B cell (primary cell): Measurements from ENCODE around the gene CMPK1. TPM values are rescaled to one million over a fixed set of nuclear protein-coding genes. Genes with fewer than 3 reads are reported as not detected.

Source experiments
- ATAC-seq: fragments of 200-7000 bp; cut with Tn5 transposase; one replicate; pipeline ENCODE4 v1.10.0; 2021; ENCODE audit warnings: low read depth, mild to moderate bottlenecking, moderate number of reproducible peaks, moderate library complexity
- CTCF ChIA-PET: fragments of 350-600 bp; sonication (Branson Sonifier 250); formaldehyde crosslinking; loops from one replicate; lab custom pipeline; 2021; ENCODE audit warnings: antibody characterized with exemption, inconsistent platforms; lab: Charles Lee
- POLR2A ChIA-PET: fragments of 350-600 bp; sonication (Branson Sonifier 250); formaldehyde crosslinking; loops from one replicate; lab custom pipeline; 2021; ENCODE audit warnings: antibody characterized with exemption; lab: Charles Lee
- DNase-seq: peaks from one replicate; pipeline ENCODE4 v3.0.0; 2013
- H2AFZ ChIP-seq: 2 replicates; pipeline ENCODE4 v1.6.1; 2012; ENCODE audit warnings: mild to moderate bottlenecking, low read depth, low read length; ENCODE audit not compliant: insufficient read depth, poor library complexity, severe bottlenecking
- H3K27ac ChIP-seq, 2 donors: 1 replicate in 1 of 2; 2 replicates in 1 of 2; pipeline ENCODE4 v1.5.1; 2012 to 2013; ENCODE audit warnings: low read length in 2 of 2, mild to moderate bottlenecking in 2 of 2, moderate library complexity in 1 of 2
- H3K27me3 ChIP-seq, 4 experiments: fragments of 200-600 bp in 1 of 4; sonication (generic) in 1 of 4; replicated peaks in 1 of 4; 1 replicate in 2 of 4; 2 replicates in 2 of 4; pipeline versions ENCODE4 v1.6.1 to v1.7.0; 2013 to 2016; ENCODE audit warnings: low read length in 3 of 4, mild to moderate bottlenecking in 2 of 4, mixed read lengths in 1 of 4, moderate library complexity in 1 of 4; ENCODE audit not compliant: insufficient read depth in 4 of 4, control insufficient read depth in 3 of 4; ENCODE audit errors: control extremely low read depth in 1 of 4
- H3K36me3 ChIP-seq, 2 experiments: replicated peaks in 1 of 2; 1 replicate in 1 of 2; 2 replicates in 1 of 2; pipeline versions ENCODE4 v1.6.1 to v1.7.1; 2013; ENCODE audit warnings: low read length in 1 of 2; ENCODE audit not compliant: insufficient read depth in 2 of 2, control insufficient read depth in 1 of 2; ENCODE audit errors: control extremely low read depth in 1 of 2, extremely low read depth in 1 of 2
- H3K4me1 ChIP-seq, 2 donors: fragments of 200-600 bp in 1 of 2; sonication (generic) in 1 of 2; 1 replicate in 1 of 2; 2 replicates in 1 of 2; pipeline versions ENCODE4 v1.5.1 to v1.6.1; 2013 to 2017; ENCODE audit warnings: low read length in 2 of 2; ENCODE audit not compliant: control insufficient read depth in 2 of 2, insufficient read depth in 2 of 2
- H3K4me2 ChIP-seq: replicated peaks from 2 replicates; pipeline ENCODE3; 2012; ENCODE audit warnings: mild to moderate bottlenecking, low read depth, low read length; ENCODE audit not compliant: poor library complexity, severe bottlenecking
- H3K4me3 ChIP-seq, 5 experiments: fragments of 200-600 bp in 1 of 5; sonication (generic) in 1 of 5; 1 replicate in 3 of 5; 2 replicates in 2 of 5; pipeline versions ENCODE4 v1.5.1 to v1.7.0; 2011 to 2016; ENCODE audit warnings: low read length in 4 of 5, mild to moderate bottlenecking in 4 of 5, low read depth in 2 of 5, control low read depth in 1 of 5, moderate library complexity in 1 of 5; ENCODE audit not compliant: insufficient read depth in 1 of 5; ENCODE audit errors: control extremely low read depth in 1 of 5, extremely low read depth in 1 of 5
- H3K79me2 ChIP-seq: fragments of 200-600 bp; sonication (generic); one replicate; pipeline ENCODE4 v1.6.0; 2016; ENCODE audit warnings: low read length; ENCODE audit not compliant: control insufficient read depth, insufficient read depth
- H3K9ac ChIP-seq: fragments of 200-600 bp; sonication (generic); 2 replicates; pipeline ENCODE4 v1.6.1; 2017; ENCODE audit warnings: mild to moderate bottlenecking, low read length, moderate library complexity
- H3K9me3 ChIP-seq, 3 donors: one replicate each; pipeline versions ENCODE4 v1.6.1 to v1.7.1; 2013; ENCODE audit warnings: low read length in 2 of 3; ENCODE audit not compliant: control insufficient read depth in 2 of 3, insufficient read depth in 1 of 3; ENCODE audit errors: control extremely low read depth in 1 of 3
- H4K20me1 ChIP-seq: 2 replicates; pipeline ENCODE4 v1.6.0; 2012; ENCODE audit warnings: mild to moderate bottlenecking, low read length; ENCODE audit not compliant: insufficient read depth, control insufficient read depth, poor library complexity, severe bottlenecking
- H3K27ac Mint-ChIP-seq: one replicate; pipeline ENCODE4 v1.8.0; 2021; ENCODE audit warnings: mixed read lengths
- H3K27me3 Mint-ChIP-seq: one replicate; pipeline ENCODE4 v1.8.0; 2021; ENCODE audit warnings: mixed read lengths
- H3K4me1 Mint-ChIP-seq: one replicate; pipeline ENCODE4 v1.8.0; 2021; ENCODE audit warnings: mixed read lengths
- H3K4me3 Mint-ChIP-seq: one replicate; pipeline ENCODE4 v1.8.0; 2021; ENCODE audit warnings: mixed read lengths
- H3K9me3 Mint-ChIP-seq: one replicate; pipeline ENCODE4 v1.8.0; 2022; ENCODE audit warnings: mixed read lengths; ENCODE audit not compliant: insufficient read depth
- CTCF ChIP-seq: fragments of 200-600 bp; IDR thresholded peaks from one replicate; pipeline ENCODE4 v1.8.0; 2022; ENCODE audit warnings: antibody characterized with exemption, mild to moderate bottlenecking
- EZH2 ChIP-seq: IDR thresholded peaks from 2 replicates; pipeline ENCODE4 v1.6.1; 2012; ENCODE audit warnings: borderline replicate concordance, low read depth, mild to moderate bottlenecking, moderate library complexity, low read length; ENCODE audit not compliant: insufficient read depth, poor library complexity, severe bottlenecking
- WGBS: methylation state at CpG from one replicate; pipeline ENCODE4 v1.1.5; 2013; ENCODE audit warnings: missing lambda C conversion rate; ENCODE audit not compliant: insufficient coverage; 5-methylcytosine and 5-hydroxymethylcytosine counted together
- intact Hi-C: fragments of 100-400 bp; cut with micrococcal nuclease; formaldehyde crosslinking; loops from one replicate; pipeline ENCODE4 v1.10.0; 2022
- polyA plus RNA-seq: library from polyadenylated mRNA; depleted of rRNA; stranded (reverse); fragments of >200 nt; gene quantifications from 2 replicates; pipeline ENCODE4 v1.2.3, GENCODE V29; 2012
- total RNA-seq, 2 donors: library from RNA; stranded (reverse); fragments of 120-200 nt in 1 of 2; gene quantifications; 1 replicate in 1 of 2; 2 replicates in 1 of 2; pipeline versions ENCODE4 v1.2.3 to v1.2.4, GENCODE V29; 2013 to 2022

The CMPK1 gene
- total and polyA plus RNA-seq, 2 donors (not counting 1 experiment from before 2014, with no cell fraction given): 16.8 to 97.4 TPM

- DNase-seq: no peak
- Histone ChIP-seq H3K4me1 (no peaks in the 10 kb centered on the region), H3K27me3 (peaks cover 0 to 20% (median 1%) of the 10 kb centered on the region in 4 experiments), H3K4me2 (no peak overlapping the region), H3K27ac (no peak overlapping the region), H3K9me3 (no peaks in the 10 kb centered on the region), H2AFZ (no peak overlapping the region), H3K79me2 (no peaks in the 10 kb centered on the region), H3K36me3 (no peaks in the 10 kb centered on the region), H4K20me1 (no peaks in the 10 kb centered on the region), H3K9ac (no peak overlapping the region), H3K4me3 (no peak overlapping the region)
- intact Hi-C loops: no loop called here
- no peak for ATAC-seq
- Mint-ChIP-seq H3K9me3 (no peaks in the 10 kb centered on the region), H3K4me1 (no peaks in the 10 kb centered on the region), H3K27me3 (peaks cover 39% of the 10 kb centered on the region), H3K4me3 (no peak overlapping the region), H3K27ac (no peak overlapping the region)
- ChIA-PET POLR2A (no interaction called here), CTCF (no interaction called here)
- TF ChIP-seq EZH2: no peak
- no peak for TF ChIP-seq CTCF
- WGBS: 74% methylated on average over 3 of the region's 3 CpGs
Observed at GRCh38 chr1:47410068-47410455, 76.5 kb downstream of the CMPK1 start.

- no peaks in the 10 kb centered on the region for H3K9me3 Mint-ChIP-seq
- WGBS: no CpG with 5 or more reads among the region's 2 CpGs
- peaks cover 0 to 28% (median 7%) of the 10 kb centered on the region in 4 experiments for H3K27me3 ChIP-seq
- no peaks in the 10 kb centered on the region for H3K4me1 ChIP-seq
- H2AFZ ChIP-seq: no peak overlapping the region
- H3K79me2 ChIP-seq: no peaks in the 10 kb centered on the region
- ChIA-PET CTCF (no interaction called here), POLR2A (no interaction called here)
- H4K20me1 ChIP-seq: no peaks in the 10 kb centered on the region
- TF ChIP-seq CTCF: no peak
- no peak for TF ChIP-seq EZH2
- no peaks in the 10 kb centered on the region for H3K9me3 ChIP-seq
- H3K27ac Mint-ChIP-seq: no peak overlapping the region
- DNase-seq (no peak), ATAC-seq (no peak)
- H3K27ac ChIP-seq: no peak overlapping the region
- H3K4me2 ChIP-seq: no peak overlapping the region
- no peaks in the 10 kb centered on the region for H3K36me3 ChIP-seq
- no peak overlapping the region for H3K4me3 Mint-ChIP-seq
- intact Hi-C loops: no loop called here
- no peak overlapping the region for H3K4me3 ChIP-seq
- peaks cover 43% of the 10 kb centered on the region for H3K27me3 Mint-ChIP-seq
- peaks cover 3% of the 10 kb centered on the region for H3K4me1 Mint-ChIP-seq
- no peak overlapping the region for H3K9ac ChIP-seq
Observed at GRCh38 chr1:47411436-47411835, 77.8 kb downstream of the CMPK1 start.
